AG09319 (cell line): ENCODE results near the gene ADCY2.

Source experiments
- DNase-seq: peaks from one replicate; pipeline ENCODE4 v3.0.0-alpha.2; 2010; ENCODE audit warnings: low read depth; ENCODE audit errors: extremely low read depth
- TF ChIP-seq, protein P1 (sequence below): IDR thresholded peaks from 2 replicates; pipeline ENCODE4 v1.5.1; 2011; ENCODE audit warnings: low read depth, mild to moderate bottlenecking, inconsistent platforms, low read length, moderate library complexity

Gene ADCY2

DNA sequence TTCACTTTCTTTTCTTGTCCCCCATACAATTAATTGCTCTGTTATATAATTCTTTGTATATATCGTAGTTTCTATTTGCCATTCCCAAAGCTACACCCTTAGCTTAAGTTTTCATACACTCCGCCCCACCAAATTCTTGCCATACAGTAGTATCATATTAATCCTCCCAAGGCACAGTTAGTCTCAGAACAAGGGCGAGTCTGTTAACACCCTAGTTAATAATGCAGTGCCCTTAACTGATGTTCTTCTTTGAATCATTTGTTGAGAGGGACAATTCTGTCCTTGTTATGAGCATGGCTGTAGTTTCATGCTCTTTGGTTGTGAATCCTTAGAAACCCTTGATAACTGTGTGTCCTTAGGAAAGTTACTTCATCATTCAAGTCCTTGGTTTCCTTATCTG, 248.8 kb downstream of the ADCY2 start:
- no peak for DNase-seq
- TF ChIP-seq, protein P1, sequence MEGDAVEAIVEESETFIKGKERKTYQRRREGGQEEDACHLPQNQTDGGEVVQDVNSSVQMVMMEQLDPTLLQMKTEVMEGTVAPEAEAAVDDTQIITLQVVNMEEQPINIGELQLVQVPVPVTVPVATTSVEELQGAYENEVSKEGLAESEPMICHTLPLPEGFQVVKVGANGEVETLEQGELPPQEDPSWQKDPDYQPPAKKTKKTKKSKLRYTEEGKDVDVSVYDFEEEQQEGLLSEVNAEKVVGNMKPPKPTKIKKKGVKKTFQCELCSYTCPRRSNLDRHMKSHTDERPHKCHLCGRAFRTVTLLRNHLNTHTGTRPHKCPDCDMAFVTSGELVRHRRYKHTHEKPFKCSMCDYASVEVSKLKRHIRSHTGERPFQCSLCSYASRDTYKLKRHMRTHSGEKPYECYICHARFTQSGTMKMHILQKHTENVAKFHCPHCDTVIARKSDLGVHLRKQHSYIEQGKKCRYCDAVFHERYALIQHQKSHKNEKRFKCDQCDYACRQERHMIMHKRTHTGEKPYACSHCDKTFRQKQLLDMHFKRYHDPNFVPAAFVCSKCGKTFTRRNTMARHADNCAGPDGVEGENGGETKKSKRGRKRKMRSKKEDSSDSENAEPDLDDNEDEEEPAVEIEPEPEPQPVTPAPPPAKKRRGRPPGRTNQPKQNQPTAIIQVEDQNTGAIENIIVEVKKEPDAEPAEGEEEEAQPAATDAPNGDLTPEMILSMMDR = no peak

DNA sequence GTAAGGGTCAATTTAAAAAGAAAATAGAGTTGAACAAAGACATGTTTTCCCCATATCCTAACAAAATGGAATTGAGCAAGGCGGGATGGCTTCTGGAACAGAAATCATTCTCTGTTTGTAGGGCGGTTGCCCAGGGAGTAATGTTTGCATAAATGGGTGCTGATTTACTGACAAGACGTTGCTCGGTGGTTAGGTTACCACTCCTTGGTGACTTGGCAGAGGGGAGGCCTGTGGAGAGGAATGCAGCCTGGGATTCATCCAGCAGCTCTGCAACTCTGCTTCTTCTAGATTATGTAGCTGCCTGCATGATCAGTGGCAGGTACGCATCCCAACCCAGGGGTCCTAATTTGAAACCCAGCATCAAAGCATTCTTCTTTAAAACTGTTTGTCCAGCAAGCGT, 254.8 kb downstream of the ADCY2 start:
- no peak for DNase-seq
- TF ChIP-seq, protein P1 = no peak

DNA sequence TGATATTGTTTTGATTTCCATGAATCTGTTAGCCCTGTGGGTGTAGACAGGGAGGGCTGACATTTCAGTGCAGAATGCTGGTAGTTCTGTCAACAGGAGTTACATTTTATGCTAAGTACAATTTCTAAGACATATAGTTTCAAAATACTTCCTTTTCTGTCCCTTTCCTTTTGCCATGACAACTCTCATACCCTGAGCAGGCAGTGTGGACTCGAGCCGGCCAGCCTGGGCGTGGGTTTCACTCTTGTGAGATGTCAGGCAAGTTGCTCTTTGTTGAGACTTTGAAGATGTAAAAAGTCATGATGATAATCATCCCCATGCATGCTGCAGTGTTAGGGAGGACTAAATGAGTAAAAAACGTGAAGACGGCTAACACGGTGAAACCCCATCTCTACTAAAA, 257.1 kb downstream of the ADCY2 start:
- TF ChIP-seq, protein P1 = no peak
- DNase-seq = no peak

DNA sequence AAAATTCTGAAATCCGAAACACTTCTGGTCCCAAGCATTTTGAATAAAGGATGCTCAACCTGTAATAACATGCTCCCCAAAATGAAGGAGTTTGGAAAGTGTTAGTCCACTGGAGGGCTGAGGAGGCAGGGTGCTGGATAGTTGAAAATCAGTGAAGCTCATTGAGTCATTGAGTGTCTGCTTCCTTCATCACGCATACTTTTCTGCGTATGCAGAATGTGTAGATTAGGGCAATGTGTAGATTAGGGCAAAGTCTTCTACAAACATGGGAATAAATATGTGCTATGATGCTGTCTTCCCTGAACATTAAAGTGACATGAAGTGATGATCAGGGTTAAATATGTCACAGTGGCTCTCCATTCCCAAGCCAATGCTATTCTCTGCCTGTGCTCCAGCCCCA, 261.2 kb downstream of the ADCY2 start:
- no peak for DNase-seq
- TF ChIP-seq, protein P1 = no peak

DNA sequence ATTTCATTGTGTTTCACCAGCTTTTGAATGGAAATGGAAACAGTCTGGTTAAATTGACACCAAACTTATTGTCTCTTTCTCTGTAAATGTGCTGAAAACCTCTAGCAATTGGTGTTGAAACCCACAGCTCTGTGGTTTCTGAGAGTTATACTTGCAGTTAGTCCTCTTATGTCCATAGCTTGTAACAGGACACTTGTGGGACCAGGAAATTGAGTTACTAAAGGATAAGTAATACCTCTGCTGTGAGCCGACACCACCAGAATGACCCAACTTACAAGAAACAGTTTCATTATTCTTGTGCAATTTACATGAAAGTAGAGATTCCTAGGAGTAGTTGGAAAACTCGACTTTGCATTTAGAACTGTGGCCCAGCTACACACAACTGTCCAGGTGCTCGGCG, 263.5 kb downstream of the ADCY2 start:
- TF ChIP-seq, protein P1 = no peak
- no peak for DNase-seq

DNA sequence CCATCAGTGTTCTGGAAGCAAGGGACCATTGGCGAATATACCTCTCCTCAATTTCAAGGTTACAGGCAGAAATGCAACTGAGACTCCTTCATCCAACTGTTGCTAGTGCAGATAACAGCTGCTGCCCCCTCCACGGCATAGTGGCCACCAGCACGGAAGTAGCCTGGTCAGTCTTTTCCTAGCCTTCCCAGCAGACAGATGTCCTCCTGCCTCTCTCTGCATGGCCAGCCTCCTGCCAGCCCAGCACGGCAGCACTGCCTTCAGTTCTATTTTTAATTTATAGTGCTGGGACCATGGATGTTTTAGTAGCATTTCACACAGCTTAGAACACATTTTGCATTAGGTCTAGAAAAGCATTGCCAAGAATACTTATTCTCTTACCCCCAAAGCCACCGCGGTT, 266.4 kb downstream of the ADCY2 start:
- DNase-seq = no peak
- TF ChIP-seq, protein P1 = no peak

DNA sequence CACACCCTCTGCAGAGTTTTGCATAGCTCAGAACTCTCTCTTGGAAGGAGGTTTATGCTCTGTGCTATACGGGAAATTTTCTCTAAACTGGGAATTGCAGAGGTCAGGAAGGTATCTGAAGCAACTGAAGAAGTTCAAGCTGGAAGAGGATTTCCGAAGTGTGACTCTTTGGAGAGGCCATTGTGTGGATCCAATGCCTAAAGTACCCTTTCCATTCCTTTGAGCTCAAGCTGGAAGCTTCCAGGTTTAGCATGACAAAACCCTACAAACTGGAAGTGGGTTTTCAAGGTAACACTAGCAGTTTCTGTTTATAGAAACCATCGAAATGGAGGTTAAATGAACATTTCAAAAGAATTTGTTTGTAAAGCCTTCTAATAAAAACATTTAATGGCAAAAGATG, 267.9 kb downstream of the ADCY2 start:
- no peak for DNase-seq
- TF ChIP-seq, protein P1 = no peak
